Nucleus accumbens (tissue), 56 donors: ENCODE results near the gene PAK2.
"Not testable (repeated sequence)": the region's sequence is repeated elsewhere in the genome, so short reads cannot be mapped to it uniquely, and the experiment has no call there.

Experiments used
- DNase-seq, 56 donors: peaks; one replicate each; lab custom pipeline; 2025; lab: John Stamatoyannopoulos, UW

Gene PAK2

DNA sequence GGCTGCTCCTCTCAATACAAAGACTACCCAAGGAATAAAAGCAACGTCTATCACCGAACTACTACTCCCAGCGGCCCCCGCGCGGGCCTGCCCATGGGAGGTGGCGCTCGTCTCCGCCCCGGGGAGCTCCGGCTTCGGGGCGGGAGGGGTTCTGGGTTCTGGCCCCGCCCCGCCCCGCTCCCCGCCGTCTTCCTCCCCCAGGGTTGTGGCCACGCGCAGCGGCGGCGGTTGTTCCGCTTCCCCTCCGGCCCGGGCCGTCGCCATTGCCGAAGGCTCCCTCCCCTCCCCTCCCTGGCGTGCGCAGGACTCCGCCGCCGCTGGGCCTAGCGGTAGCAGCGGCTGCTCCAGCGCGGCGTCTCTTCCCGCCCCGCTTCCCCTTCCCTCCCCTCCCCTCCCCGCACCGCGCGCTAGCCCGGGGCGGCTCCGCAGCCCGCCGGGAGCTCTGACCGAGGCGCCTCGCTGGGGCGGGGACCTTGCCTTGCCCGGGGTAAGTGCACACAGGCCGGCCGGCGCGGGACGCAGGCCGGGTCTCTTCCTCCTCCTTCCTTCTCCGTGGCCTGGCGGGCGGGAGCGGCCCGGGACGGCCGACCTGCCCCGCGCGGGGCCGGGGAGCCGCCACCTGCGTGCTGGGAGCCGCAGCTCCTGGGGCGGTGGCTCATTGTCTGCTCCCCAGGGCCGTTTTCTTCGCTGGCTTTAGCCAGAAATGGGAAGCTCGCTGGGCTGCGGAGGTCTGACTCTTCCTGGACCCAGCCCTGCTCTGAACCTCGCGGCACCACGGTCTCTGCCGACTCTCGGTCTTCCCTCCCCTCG, at the start of gene PAK2:
TSS of gene PAK2 (plus strand) at position 187 of the 810 bp plus-strand sequence. CDS start 42,790 bp downstream, outside the sequence.
- DNase-seq: peak; percentile 41 to 97 (median 90)

DNA sequence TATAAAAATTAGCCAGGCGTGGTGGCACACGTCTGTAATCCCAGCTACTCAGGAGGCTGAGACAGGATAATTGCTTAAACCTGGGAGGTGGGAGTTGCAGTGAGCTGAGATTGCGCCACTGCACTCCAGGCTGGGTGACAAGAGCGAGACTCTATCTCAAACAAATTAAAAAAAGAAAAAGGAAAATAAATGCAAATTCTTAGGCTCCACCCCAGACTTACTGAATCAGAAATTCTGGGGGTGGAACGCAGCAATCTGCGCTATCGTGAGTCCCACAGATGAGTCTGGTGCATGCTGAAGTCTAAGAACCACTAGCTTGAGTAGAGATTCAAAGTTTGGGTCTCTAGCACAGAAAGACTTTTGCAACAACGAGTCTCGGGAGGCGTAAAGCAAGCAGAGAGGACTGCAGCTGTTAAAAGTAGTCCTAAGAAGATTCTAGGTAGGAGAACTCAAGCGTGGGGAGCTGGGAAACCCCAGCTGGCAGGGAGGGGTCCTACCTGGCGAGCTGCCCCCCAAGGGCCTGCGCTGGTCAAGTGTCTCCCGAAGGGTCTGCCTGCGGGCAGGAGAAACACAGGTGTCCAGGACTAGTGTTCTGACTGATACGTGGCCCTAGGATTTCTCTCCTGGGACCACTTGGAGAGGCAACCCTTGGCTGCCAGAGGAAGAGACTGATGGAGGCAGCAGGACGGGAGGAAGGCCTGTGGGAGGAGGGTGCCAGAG, 49.6 kb upstream of the PAK2 start:
- DNase-seq: peak in 13 of 56 donors; percentile 9 to 62 (median 29)

GRCh38 chr3:196691386-196691785, 48.3 kb upstream of the PAK2 start:
- DNase-seq: no peak

DNA sequence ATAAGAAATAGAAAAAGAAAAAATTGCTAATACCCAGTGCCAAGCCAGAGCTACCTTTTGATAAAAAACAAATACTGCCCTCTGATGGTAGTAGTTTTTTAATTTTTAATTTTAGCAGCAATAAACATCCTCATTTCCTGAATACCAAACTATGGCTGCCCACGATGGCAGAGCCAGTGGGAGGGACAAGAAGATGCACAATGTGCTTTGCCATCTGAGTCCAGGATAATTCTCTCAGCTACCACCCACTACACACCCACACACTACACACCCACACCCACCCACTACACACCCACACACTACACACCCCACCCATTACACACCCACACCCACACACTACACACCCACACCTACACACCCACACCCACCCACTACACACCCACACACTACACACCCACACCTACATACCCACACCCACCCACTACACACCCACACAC, 45.4 kb upstream of the PAK2 start:
- peak in 3 of 56 donors; percentile 8 to 26 (median 15) for DNase-seq

- DNase-seq: peak in 2 of 56 donors; percentile 30 to 37
Measured at GRCh38 chr3:196694941-196695848, 44.5 kb upstream of the PAK2 start.

DNA sequence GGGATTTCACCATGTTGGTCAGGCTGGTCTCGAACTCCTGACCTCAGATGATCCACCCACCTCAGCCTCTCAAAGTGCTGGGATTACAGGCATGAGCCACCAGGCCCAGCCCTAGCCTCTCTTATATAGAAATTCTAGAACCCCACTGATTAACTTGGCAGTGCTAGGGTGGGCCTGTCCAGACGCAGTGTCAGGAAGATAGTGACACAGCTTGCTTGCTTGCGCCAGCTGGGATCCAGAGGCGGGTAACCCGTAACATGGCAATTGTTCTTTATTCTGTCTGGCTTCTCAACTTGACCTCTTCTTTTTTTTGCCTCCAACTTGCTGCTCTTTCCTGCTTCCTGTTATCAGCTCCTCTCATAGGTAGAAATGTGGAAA, 43.8 kb upstream of the PAK2 start:
- no peak for DNase-seq

DNA sequence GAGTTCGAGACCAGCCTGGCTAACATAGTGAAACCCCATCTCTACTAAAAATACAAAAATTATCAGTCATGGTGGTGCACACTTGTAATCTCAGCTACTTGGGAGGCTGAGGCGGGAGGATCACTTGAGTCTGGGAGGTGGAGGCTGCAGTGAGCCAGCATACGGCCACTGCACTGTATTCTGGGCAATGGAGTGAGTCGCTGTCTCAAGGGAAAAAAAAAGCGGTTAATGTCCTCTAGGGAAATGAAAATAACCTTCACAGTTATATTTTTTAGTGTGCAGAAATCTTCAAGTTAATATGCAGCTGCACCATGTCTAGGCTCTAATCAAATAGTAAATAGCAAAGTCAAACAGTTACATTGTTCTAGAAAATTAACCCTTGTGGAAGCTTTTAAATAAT, 42.4 kb upstream of the PAK2 start:
- no peak for DNase-seq

DNA sequence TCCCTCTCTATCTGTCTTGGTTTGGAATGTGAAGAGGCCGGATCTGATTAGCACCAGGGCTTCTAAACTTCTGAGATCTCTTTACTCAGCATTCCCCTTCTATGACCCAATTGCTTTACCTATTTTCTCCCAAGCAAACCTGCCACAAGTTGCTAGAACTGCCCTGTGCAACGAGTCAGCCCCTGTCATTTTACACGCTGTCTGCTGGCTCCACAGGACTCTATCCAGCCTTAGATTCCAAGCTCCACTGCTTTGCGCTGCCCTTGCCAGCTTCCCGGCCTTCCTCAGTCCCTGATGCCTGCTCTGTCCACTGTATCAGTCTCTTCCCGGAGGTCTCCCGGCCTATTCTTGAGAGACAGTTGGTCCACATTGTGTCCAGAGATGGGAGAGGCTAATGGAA, 39.9 kb upstream of the PAK2 start:
- no peak for DNase-seq

GRCh38 chr3:196700801-196701200, 38.9 kb upstream of the PAK2 start:
- DNase-seq: no peak

GRCh38 chr3:196706327-196706726, 33.3 kb upstream of the PAK2 start:
- no peak for DNase-seq

DNA sequence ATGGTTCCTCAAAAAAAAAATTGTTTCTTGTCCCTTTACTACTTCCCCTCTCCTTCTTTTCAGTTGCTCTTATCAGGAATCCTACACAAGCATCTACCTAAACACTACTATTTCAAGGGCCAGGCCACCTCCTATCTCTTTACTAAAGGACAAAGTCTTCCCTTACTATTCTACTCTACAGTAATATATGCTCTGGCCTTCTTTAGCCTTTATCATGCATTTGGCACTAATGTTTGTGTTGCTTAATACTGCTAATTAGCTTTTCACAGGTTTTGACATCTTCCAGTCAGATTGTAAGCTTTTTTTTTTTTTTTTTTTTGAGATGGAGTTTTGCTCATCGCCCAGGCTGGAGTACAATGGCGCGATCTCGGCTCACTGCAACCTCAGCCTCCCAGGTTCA, 32.9 kb upstream of the PAK2 start:
- DNase-seq: no peak

GRCh38 chr3:196707566-196707965, 32.1 kb upstream of the PAK2 start:
- DNase-seq: no peak

GRCh38 chr3:196708467-196708866, 31.2 kb upstream of the PAK2 start:
- no peak for DNase-seq

DNA sequence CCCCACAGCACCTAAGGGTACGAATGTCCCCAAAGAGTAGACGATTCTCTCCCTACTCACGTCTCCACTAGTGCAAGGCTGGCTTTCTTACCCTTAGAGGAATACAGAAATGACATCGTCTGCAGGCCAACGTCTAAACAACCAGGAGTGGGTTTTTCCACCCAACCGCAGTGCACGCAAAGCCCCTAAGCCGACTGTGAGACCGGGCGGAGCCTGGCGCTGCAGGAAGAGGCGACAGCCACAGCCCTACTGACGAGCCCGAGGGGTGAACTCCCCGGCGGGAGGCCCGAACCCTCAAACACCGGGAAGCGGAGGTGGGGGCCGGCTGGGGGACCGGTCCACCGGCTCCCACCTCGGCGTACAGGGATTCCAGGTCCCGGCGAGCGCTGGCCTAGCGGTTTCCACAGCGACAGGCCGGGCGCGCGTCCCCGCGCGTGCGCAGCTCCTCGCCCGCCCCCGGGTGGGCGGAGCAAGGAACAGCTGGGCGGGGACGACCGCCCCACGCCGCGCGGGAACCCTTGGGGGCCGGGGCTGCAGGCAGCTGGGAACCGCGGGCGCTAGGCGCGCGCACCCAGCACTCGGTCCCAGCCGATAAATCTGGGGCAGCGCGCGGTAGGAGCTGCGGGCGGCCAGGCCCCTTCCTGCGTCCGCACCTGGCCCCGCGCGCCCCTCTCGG, 27.7 kb upstream of the PAK2 start, which contains the start of the genes CEP19 and PIGX:
TSS of gene CEP19 (minus strand) at position 413 of the 676 bp plus-strand sequence. CDS start 3,593 bp downstream, outside the sequence.
TSS of gene PIGX (plus strand) at position 540 of the 676 bp plus-strand sequence.
- DNase-seq: peak in 55 of 56 donors; percentile 19 to 92 (median 82)

DNA sequence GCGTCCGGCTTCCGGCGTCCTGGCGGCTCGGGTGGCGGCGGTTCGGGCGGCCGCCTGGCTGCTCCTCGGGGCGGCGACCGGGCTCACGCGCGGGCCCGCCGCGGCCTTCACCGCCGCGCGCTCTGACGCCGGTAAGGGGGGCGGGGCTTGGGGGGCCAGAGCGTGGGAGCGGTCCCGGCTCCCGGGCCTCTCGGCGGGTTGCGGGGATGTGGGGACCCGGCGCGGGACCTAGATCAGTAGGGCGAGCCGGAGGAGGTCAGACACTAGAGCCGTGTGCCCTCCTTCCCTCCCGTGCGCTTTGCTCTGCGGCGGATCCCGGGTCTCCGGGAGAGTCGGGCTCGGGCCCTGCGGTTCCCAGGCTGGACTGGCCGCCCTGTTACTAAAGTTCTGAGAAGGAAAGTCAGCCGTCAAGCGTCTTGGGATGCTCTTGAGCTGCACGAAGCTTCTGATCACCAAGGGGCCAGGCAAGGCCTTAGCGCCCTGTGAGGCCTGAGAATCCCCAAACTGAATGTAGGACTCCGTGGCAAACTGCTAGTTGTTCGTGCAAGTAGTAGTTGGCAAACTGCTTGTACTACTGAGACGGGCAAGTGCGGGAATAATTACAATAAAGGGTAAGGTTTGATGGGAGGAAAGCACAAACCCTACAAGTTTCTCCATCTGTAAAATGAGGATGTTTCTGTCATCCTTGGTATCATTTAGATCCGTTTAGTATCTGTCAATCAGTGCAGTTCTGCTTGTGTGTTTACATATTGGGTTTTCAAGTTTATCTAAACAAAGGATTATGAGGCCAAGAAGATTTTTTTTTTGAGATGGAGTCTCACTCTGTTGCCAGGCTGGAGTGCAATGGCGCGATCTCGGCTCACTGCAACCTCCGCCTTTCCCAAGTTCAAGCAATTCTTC, 26.9 kb upstream of the PAK2 start:
- DNase-seq: peak in 41 of 56 donors; percentile 26 to 91 (median 76)

DNA sequence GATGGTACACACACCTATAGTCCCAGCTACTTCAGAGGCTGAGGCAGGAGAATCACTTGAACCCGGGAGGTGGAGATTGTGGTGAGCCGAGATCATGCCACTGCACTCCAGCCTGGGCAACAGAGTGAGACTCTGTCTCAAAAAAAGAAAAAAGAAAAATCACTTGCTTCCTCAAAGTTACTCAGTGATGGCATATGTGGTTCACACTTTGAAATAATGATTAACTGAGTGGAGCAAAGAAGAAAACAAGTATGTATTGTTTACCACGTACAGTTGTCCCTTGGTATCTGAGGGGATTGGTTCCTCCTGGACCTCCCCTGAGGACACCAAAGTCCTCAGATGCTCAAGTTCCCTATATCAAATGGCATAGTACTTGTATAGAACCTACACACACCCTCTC, 22.5 kb upstream of the PAK2 start:
- DNase-seq: not testable (repeated sequence)

DNA sequence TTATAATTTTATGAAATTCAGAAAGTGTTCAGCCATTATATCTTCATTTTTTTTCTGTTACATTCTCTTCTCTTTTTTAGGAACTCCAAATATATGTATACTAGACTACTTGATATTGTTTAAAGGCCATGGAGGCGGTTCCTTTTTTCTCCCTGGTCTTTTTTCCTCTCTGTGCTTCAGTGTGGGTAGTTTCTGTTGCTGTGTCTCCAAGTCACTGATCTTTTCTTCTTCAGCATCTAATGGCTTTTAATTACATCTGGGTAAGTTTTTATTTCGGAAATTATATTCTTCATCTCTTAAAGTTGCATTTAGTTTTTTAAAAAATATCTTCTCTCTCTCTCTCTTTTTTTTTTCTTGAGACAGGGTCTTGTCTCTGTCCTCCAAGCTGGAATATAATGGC, 18.6 kb upstream of the PAK2 start:
- DNase-seq: no peak

DNA sequence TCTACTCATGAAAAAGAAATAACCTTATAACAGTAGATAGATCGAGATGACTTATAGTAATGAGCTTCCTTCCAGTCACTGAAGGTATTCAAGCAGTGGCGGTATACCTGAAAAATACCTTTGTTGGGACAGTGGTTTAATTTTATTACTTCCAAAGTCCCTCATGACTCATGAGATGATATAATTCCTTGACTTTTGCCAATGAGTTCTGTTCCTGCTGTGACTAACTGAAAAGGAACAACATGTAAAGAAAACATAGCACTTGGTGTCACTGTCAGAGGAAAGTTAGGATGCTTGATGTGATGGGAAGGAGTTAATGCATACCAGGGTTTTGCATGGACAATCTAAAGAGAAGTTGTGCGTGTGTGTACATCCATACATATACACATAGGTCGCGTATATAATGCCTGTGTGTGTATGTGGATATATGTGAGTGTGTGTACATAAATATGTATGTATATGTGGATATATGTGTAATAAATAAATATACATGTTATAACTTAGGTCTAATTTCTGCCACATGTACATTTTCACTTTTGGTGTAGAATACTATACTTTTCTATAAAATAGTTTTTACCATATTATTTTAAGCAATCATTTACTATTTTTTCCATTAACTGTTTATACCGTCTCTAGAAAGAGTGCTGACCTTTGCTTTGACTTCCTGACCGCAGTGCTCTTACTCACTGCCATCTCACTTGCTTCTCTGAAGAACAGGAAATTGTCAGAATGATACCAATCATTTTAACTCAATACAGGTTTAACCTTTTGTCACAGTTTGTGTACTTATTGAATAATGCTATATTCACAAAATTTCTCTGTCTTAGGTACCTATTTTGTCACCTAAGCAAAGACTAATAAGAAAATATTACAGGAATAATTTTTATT, 12.6 kb upstream of the PAK2 start:
- DNase-seq: no peak
